NCI-H1105 treated with DMSO at 0.1 percent for 48 hours (cell line): ENCODE data around the gene SZRD1.
"Not testable (repeated sequence)": the region's sequence is repeated elsewhere in the genome, so short reads cannot be mapped to it uniquely, and the experiment has no call there.

ENCODE experiments used
- DNase-seq: peaks from one replicate; lab custom pipeline; 2025; lab: John Stamatoyannopoulos, UW

The SZRD1 gene

GRCh38 chr1:16366722-16367257 is at the start of gene SZRD1:
Gene SZRD1 (plus strand): TSS chr1:16367242. CDS start chr1:16367258, 16 bp downstream.
- peak; percentile 99 for DNase-seq

GRCh38 chr1:16318555-16318954 is 48.5 kb upstream of the SZRD1 start:
- DNase-seq = no peak

- DNase-seq = no peak
These were observed 45.7 kb upstream of the SZRD1 start for GRCh38 chr1:16321176-16321867.

- DNase-seq = no peak
These were observed 42.6 kb upstream of the SZRD1 start for GRCh38 chr1:16324456-16324890.

DNA sequence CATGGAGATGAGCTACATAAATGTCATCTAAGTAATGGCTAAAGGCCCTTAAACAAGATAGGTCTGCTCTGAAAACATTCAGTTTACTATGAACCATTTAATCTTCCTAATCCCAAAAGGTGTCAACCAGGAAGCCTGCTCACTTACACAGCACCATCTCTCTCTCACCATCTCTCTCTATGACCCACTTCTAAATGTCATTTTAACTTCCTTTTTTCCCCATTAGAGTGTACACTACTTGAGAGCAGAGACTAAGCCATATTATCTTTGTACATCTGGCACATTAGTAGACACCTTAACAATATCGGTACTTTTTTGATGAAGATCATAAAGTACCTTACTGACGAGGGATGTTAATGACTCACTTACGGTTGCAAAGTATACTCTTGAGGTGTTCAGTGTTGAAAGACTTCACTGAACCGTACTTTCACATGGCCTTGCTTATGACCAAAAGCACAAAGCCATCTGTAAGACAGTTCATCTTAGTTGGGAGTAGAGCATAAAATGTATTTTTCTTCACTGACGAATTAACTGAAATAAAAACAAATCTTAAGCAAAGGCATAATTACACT is 40.1 kb upstream of the SZRD1 start:
- no peak for DNase-seq

DNA sequence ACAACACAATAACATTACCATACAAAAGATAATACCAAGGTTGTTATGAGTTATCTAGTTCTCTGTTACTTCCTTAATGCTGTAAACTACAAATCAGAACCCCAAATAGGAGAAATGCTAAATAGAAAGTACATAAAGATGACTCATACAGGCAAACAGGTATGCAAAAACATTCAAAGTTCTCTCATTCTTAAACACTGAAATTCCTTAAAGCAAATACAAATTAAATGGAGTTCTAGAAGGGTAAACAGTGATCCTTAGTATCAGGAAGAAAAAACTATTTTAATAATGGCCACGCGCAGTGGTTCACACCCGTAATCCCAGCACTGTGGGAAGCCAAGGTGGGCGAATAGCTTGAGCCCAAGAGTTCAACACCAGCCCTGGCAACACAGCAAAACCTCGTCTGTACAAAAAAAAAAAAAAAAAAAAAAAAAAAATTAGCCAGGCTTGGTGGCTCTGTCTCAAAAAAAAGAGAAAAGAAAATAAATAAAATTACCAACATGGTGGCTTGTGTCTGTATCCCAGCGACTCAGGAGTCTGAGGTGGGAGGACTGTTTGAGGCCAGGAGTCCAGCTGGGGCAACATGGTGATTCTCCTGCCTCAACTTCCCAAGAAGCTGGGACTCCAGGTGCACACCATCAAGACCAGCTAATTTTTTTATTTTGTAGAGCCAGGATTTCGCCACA is 32.2 kb upstream of the SZRD1 start:
- no peak for DNase-seq

- no peak for DNase-seq
These were observed 28.1 kb upstream of the SZRD1 start for GRCh38 chr1:16338961-16339360.

GRCh38 chr1:16340673-16341072 is 26.4 kb upstream of the SZRD1 start:
- DNase-seq = no peak

DNA sequence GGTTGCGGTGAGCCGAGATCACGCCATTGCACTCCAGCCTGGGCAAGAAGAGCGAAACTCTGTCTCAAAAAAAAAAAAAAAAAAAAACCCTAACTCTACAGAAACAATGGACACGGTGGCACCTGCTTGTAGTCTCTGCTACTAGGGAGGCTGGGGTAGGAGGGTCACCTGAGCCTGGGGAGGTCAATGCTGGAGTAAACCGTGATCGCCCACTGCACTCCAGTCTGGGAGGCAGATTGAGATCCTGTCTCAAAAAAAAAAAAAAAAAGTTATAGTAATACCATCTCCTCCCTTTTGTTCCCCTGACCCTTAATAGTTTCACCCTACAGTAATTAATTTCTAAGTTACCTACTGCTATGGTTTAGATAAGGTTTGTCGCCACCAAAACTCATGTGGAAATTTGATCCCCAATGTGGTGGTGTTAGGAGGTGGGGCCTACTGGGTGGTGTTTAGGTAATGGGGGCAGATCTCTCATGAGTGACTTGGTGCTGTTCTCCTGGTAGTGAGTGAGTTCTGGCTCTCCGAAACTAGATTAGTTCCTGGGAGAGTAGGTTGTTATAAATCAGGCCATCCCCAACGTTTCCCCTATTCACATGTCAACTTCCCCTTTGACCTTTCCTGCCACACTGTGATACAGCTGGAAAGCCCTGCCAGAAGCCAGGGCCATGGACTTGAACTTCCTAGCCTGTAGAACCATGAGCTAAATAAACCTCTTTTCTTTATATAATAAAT is 24.5 kb upstream of the SZRD1 start:
- DNase-seq = no peak

DNA sequence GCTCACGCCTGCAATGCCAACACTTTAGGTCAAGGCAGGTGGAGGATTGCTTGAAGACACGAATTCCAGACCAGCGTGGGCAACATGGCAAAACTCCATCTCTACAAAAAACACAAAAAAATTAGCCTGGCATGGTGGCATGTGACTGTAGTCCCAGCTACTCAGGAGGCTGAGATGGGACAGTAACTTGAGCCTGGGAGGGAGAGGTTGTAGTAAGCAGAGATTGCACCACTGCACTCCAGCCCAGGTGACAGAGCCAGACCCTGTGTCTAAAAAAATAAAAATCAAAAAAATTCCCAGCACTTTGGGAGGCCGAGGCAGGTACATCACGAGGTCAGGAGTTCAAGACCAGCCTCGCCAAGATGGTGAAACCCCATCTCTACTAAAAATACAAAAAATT is 23.8 kb upstream of the SZRD1 start:
- not testable (repeated sequence) for DNase-seq

GRCh38 chr1:16348414-16349182 is 18.4 kb upstream of the SZRD1 start:
- DNase-seq = no peak

GRCh38 chr1:16349847-16350406 is 17.1 kb upstream of the SZRD1 start:
- no peak for DNase-seq

GRCh38 chr1:16351456-16351993 is 15.5 kb upstream of the SZRD1 start:
- peak; percentile 29 for DNase-seq

- peak; percentile 91 for DNase-seq
These were observed 14.8 kb upstream of the SZRD1 start, which contains the start of gene FBXO42 for GRCh38 chr1:16351994-16352841. Gene FBXO42 (minus strand): TSS chr1:16352480. CDS start chr1:16315418, 37,062 bp downstream.

DNA sequence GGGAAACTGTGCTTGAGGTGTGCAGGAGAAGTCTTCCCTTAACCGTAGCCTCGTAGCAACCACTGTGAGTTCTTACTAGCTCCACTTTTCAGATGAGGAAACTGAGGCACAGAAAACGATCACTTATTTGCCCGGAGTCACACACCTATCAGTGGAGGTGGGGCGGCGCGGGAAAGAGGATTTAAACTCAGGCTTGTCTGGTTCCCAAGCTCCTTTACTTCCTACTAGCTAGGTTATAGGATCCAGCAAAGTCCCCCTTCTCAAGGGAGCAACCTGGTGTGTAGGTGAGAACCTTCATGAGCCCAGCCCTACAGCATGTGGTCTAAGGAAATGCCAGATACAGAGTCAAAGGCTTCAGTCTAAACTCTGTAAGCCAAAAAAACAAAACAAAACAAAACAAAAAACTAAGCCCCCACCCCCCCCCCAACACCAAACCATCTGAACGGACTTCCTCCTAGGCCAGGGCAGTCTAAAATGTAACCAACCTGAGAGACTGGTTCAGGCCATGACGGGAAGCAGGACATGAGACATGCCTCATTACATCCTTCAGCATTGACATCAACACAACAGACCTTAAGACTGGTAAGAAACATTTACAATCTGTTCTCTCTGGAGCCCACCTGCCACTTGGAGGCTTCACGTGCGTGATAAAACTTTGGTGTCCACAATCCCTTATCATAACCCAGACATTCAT is 14.1 kb upstream of the SZRD1 start:
- no peak for DNase-seq

- DNase-seq = no peak
These were observed 12.4 kb upstream of the SZRD1 start for GRCh38 chr1:16354619-16355018.

DNA sequence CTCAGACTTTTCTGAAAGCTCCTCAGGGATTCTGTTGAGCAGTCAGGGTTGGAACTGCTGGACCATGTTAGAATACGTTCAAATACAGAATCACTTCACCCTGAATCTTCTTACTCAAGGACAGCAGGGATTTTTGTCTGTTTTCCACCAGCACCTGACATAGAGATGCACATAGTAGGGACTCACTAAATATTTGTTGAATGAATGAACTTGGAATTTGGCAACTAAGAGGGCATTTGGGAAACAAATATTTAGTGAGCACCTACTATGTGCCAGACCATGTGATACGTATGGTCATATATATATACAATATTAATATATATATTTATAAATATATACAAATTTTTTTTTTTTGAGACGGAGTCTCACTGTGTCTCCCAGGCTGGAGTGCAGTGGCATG is 10.2 kb upstream of the SZRD1 start:
- DNase-seq = no peak

DNA sequence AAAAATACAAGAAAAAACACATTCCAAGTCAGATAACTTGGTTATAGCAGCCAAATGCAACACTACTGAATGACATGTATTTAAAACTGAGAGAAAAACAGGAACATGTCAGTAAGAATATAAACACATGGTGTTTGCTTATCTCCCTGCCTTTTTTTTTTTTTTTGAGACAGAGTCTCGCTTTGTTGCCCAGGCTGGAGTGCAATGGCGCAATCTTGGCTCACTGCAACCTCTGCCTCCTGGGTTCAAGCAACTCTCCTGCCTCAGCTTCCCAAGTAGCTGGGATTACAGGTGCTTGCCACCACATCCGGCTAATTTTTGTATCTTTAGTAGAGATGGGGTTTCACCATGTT is 1.9 kb upstream of the SZRD1 start:
- DNase-seq = not testable (repeated sequence)

- DNase-seq = peak; percentile 77
These were observed 371 bp downstream of the SZRD1 start for GRCh38 chr1:16367258-16367967.
